ENCODE measurements around the gene MUSK. TPM values are rescaled to one million over a fixed set of nuclear protein-coding genes. Genes with fewer than 3 reads are reported as not detected.

The MUSK gene
- total RNA-seq, 1 donor from 2014 or later: not detected

GRCh38 chr9:110763568-110763967 is 95.0 kb downstream of the MUSK start:
- Histone ChIP-seq H3K36me3 (no peaks in the 10 kb centered on the region), H3K4me1 (no peaks in the 10 kb centered on the region), H3K9me3 (no peaks in the 10 kb centered on the region), H3K27ac (no peak overlapping the region), H3K27me3 (no peaks in the 10 kb centered on the region), H3K4me3 (no peak overlapping the region)
- TF ChIP-seq CTCF (IDR thresholded peaks at IDR 0.05) (no peak), POLR2A (IDR thresholded peaks at IDR 0.05) (no peak), POLR2AphosphoS5 (IDR thresholded peaks at IDR 0.05; ENCODE audit: insufficient read depth in 1 of 2, low read depth in 1 of 2) (no peak)
- no peak for DNase-seq (ENCODE audit: extremely low spot score in 2 of 2)
- intact Hi-C loops (cut with DNase I): no loop called here

DNA sequence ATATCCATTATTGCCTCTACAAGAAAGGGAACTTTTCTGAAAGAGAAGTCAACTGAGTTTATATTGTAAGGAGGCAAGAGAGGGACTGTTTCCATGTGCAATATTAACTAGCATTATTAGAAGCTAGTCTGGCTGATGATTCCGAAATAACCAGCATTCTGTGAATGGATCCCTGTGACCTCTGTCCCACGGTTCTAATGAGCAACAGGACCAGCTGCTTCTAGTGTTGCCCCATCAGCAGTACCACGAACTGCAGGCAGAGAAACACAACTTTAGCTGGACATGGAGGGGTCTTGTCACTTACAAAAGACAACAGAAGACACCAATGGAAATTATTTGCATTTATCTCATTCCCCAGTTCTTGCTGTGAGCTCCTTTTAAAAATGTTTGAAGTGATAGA is 95.4 kb downstream of the MUSK start:
- no peaks in the 10 kb centered on the region for H3K9me3 ChIP-seq
- no peaks in the 10 kb centered on the region for H3K27me3 ChIP-seq
- no peak for TF ChIP-seq POLR2A (IDR thresholded peaks at IDR 0.05)
- DNase-seq (ENCODE audit: extremely low spot score in 2 of 2): no peak
- intact Hi-C loops (cut with DNase I): no loop called here
- no peaks in the 10 kb centered on the region for H3K4me1 ChIP-seq
- H3K36me3 ChIP-seq: no peaks in the 10 kb centered on the region
- no peak overlapping the region for H3K27ac ChIP-seq
- no peak overlapping the region for H3K4me3 ChIP-seq

DNA sequence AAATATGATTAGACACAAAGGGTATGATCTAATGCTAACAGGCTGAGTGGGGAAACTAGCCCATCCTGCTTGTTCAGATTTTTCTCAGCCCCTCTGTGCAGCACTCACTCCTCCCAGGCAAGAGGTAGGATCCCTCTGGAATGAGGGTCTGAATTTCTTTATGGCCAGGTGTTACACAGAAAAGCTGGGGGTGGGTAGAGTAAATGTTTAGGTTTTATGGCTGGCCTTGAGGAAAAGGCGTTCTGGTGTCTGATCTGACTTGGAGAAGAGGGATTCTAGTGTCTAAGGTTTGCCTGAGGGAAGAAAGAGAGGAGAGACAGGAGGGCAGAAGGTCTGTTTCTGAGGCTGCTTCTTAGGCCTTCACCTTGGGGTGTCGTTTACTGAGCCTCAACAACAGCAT is 97.3 kb downstream of the MUSK start:
- no peak for DNase-seq (ENCODE audit: extremely low spot score in 2 of 2)
- no peaks in the 10 kb centered on the region for H3K36me3 ChIP-seq
- no peak for TF ChIP-seq CTCF (IDR thresholded peaks at IDR 0.05)
- no peak for TF ChIP-seq POLR2A (IDR thresholded peaks at IDR 0.05)
- no peak for TF ChIP-seq POLR2AphosphoS5 (IDR thresholded peaks at IDR 0.05; ENCODE audit: insufficient read depth in 1 of 2, low read depth in 1 of 2)
- H3K9me3 ChIP-seq: no peaks in the 10 kb centered on the region
- H3K4me1 ChIP-seq: no peaks in the 10 kb centered on the region
- intact Hi-C loops (cut with DNase I): no loop called here
- H3K27me3 ChIP-seq: no peaks in the 10 kb centered on the region
- H3K27ac ChIP-seq: no peak overlapping the region
- H3K4me3 ChIP-seq: no peak overlapping the region

- H3K4me1 ChIP-seq: no peaks in the 10 kb centered on the region
- TF ChIP-seq CTCF (IDR thresholded peaks at IDR 0.05) (no peak), POLR2AphosphoS5 (IDR thresholded peaks at IDR 0.05; ENCODE audit: insufficient read depth in 1 of 2, low read depth in 1 of 2) (no peak), POLR2A (IDR thresholded peaks at IDR 0.05) (no peak)
- H3K9me3 ChIP-seq: no peaks in the 10 kb centered on the region
- intact Hi-C loops (cut with DNase I): no loop called here
- no peaks in the 10 kb centered on the region for H3K36me3 ChIP-seq
- H3K4me3 ChIP-seq: no peak overlapping the region
- H3K27ac ChIP-seq: peak overlapping the region; percentile 24
- DNase-seq (ENCODE audit: extremely low spot score in 2 of 2): no peak
- no peaks in the 10 kb centered on the region for H3K27me3 ChIP-seq
Measured at GRCh38 chr9:110767559-110768063, 99.0 kb downstream of the MUSK start.

DNA sequence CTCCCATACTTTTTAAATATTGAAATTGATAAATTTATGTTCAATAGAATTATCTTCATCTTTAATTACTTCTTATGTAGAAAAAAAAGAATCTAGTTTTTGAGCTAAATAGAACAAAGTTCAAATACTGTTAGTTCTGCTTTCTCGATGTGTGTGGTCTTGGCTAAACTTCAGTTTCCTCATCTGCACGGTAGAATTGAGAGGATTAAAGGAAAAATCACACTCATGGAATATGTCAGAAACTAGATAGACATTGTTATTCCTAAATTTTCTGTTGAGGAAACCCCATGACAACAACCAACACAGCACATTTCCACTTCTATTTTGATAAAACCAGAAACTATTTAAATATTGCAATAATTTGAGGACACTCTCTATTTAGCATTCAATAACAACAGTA is 100.3 kb downstream of the MUSK start:
- H3K4me1 ChIP-seq: no peaks in the 10 kb centered on the region
- no peak overlapping the region for H3K27ac ChIP-seq
- no peaks in the 10 kb centered on the region for H3K27me3 ChIP-seq
- no peak overlapping the region for H3K4me3 ChIP-seq
- H3K36me3 ChIP-seq: no peaks in the 10 kb centered on the region
- DNase-seq (ENCODE audit: extremely low spot score in 2 of 2): no peak
- no peaks in the 10 kb centered on the region for H3K9me3 ChIP-seq
- no peak for TF ChIP-seq CTCF (IDR thresholded peaks at IDR 0.05)
- TF ChIP-seq POLR2AphosphoS5 (IDR thresholded peaks at IDR 0.05; ENCODE audit: insufficient read depth in 1 of 2, low read depth in 1 of 2): no peak
- TF ChIP-seq POLR2A (IDR thresholded peaks at IDR 0.05): no peak
- intact Hi-C loops (cut with DNase I): no loop called here
